Measurements from ENCODE around the gene PFDN1. TPM values are rescaled to one million over a fixed set of nuclear protein-coding genes. Genes with fewer than 3 reads are reported as not detected.

PFDN1 gene
- total RNA-seq, 1 donor from 2014 or later, result 28.7 TPM

GRCh38 chr5:140328036-140328764, 25.3 kb upstream of the PFDN1 start:
- no peak for DNase-seq

GRCh38 chr5:140327589-140327988, 24.7 kb upstream of the PFDN1 start:
- no peak for DNase-seq

- DNase-seq, result no peak
Measured at GRCh38 chr5:140325486-140325885, 22.6 kb upstream of the PFDN1 start.

- no peak for DNase-seq
Measured at GRCh38 chr5:140324617-140325241, 21.8 kb upstream of the PFDN1 start.

- no peak for DNase-seq
Measured at GRCh38 chr5:140324041-140324600, 21.2 kb upstream of the PFDN1 start.

GRCh38 chr5:140322751-140323731, 20.1 kb upstream of the PFDN1 start:
- peak; percentile 19 for DNase-seq

- DNase-seq, result no peak
Measured at GRCh38 chr5:140321796-140322195, 18.9 kb upstream of the PFDN1 start.

- no peak for DNase-seq
Measured at GRCh38 chr5:140319833-140320232, 16.9 kb upstream of the PFDN1 start.

- DNase-seq, result no peak
Measured at GRCh38 chr5:140318792-140319191, 15.9 kb upstream of the PFDN1 start.

- DNase-seq, result no peak
Measured at GRCh38 chr5:140317859-140318258, 15.0 kb upstream of the PFDN1 start.

- DNase-seq, result no peak
Measured at GRCh38 chr5:140312791-140313189, 9.9 kb upstream of the PFDN1 start.

- peak; percentile 12 for DNase-seq
Measured at GRCh38 chr5:140312067-140312790, 9.3 kb upstream of the PFDN1 start.

GRCh38 chr5:140311011-140311467, 8.1 kb upstream of the PFDN1 start:
- DNase-seq, result no peak

- DNase-seq, result no peak
Measured at GRCh38 chr5:140310434-140310833, 7.5 kb upstream of the PFDN1 start.

- no peak for DNase-seq
Measured at GRCh38 chr5:140309706-140310249, 6.9 kb upstream of the PFDN1 start.

- no peak for DNase-seq
Measured at GRCh38 chr5:140305471-140305870, 2.6 kb upstream of the PFDN1 start.

GRCh38 chr5:140303966-140304365, 1.1 kb upstream of the PFDN1 start:
- no peak for DNase-seq

- no peak for DNase-seq
Measured at GRCh38 chr5:140301136-140301535, 1.8 kb downstream of the PFDN1 start.

- no peak for DNase-seq
Measured at GRCh38 chr5:140299056-140299455, 3.8 kb downstream of the PFDN1 start.

GRCh38 chr5:140298183-140298601, 4.7 kb downstream of the PFDN1 start:
- no peak for DNase-seq

GRCh38 chr5:140297283-140297682, 5.6 kb downstream of the PFDN1 start:
- DNase-seq, result no peak

Measured in skin of body (tissue), 2 donors.